SU-DHL-6 (cell line): ENCODE data around the gene COL10A1.
"Not testable (repeated sequence)": the region's sequence is repeated elsewhere in the genome, so short reads cannot be mapped to it uniquely, and the experiment has no call there.

ENCODE experiments used
- H2AFZ ChIP-seq: fragments of 200-600 bp; sonication (generic); 2 replicates; pipeline ENCODE4 v1.6.1; 2014; ENCODE audit warnings: low read depth, mild to moderate bottlenecking, moderate library complexity, mixed read lengths, antibody characterized with exemption, low read length; ENCODE audit not compliant: severe bottlenecking
- H3F3A ChIP-seq: fragments of 200-600 bp; shearing (Covaris generic); 2 replicates; pipeline ENCODE4 v1.6.0; 2016; ENCODE audit warnings: antibody characterized with exemption, mild to moderate bottlenecking; ENCODE audit not compliant: insufficient read depth
- H3K27ac ChIP-seq: fragments of 200-600 bp; sonication (generic); 2 replicates; pipeline ENCODE4 v1.5.1; 2016; ENCODE audit warnings: low read depth, mild to moderate bottlenecking, low read length, moderate library complexity, mixed read lengths
- H3K27me3 ChIP-seq: fragments of 200-600 bp; sonication (generic), shearing (Covaris generic); 2 replicates; pipeline ENCODE4 v1.6.0; 2014; ENCODE audit warnings: mild to moderate bottlenecking, low read length
- H3K36me3 ChIP-seq: fragments of 200-600 bp; sonication (generic); 2 replicates; pipeline ENCODE4 v1.6.1; 2014; ENCODE audit warnings: mild to moderate bottlenecking, low read length, mixed read lengths
- H3K4me2 ChIP-seq: fragments of 300-600, 200-600 bp; shearing (Covaris generic), sonication (generic); 2 replicates; pipeline ENCODE4 v1.6.0; 2014; ENCODE audit warnings: low read length, low read depth, mild to moderate bottlenecking; ENCODE audit not compliant: poor library complexity, severe bottlenecking
- H3K4me3 ChIP-seq: fragments of 200-600 bp; sonication (generic); 2 replicates; pipeline ENCODE4 v1.5.1; 2014; ENCODE audit warnings: antibody characterized with exemption, low read length, mild to moderate bottlenecking, mixed read lengths; ENCODE audit not compliant: insufficient read depth, poor library complexity, severe bottlenecking
- H3K79me2 ChIP-seq: fragments of 200-600 bp; sonication (generic); 2 replicates; pipeline ENCODE4 v1.6.1; 2014; ENCODE audit warnings: mild to moderate bottlenecking, low read length, moderate library complexity; ENCODE audit not compliant: insufficient read depth
- H3K9ac ChIP-seq: fragments of 200-600 bp; sonication (generic); 2 replicates; pipeline ENCODE4 v1.7.0; 2014; ENCODE audit warnings: mild to moderate bottlenecking, low read length
- H3K9me2 ChIP-seq: fragments of 200-600 bp; sonication (generic); replicated peaks from 2 replicates; pipeline ENCODE4 v1.6.1; 2014; ENCODE audit warnings: low read length; ENCODE audit not compliant: insufficient read depth
- H3K9me3 ChIP-seq: fragments of 200-600 bp; sonication (generic); 2 replicates; pipeline ENCODE4 v1.6.1; 2014; ENCODE audit warnings: low read length, mixed read lengths; ENCODE audit not compliant: insufficient read depth
- H4K20me1 ChIP-seq: fragments of 200-600 bp; sonication (generic); 2 replicates; pipeline ENCODE4 v1.6.1; 2014; ENCODE audit warnings: low read depth, mild to moderate bottlenecking, antibody characterized with exemption, low read length, moderate library complexity, mixed read lengths
- CTCF ChIP-seq: fragments of 200-600 bp; sonication (generic); IDR thresholded peaks from one replicate; pipeline ENCODE4 v1.5.1; 2017; ENCODE audit warnings: antibody characterized with exemption, mild to moderate bottlenecking, low read length, moderate library complexity; ENCODE audit not compliant: insufficient read depth, poor library complexity, severe bottlenecking
- EZH2phosphoT487 ChIP-seq: fragments of 200-600 bp; sonication (generic), shearing (Covaris generic); conservative IDR thresholded peaks from 2 replicates; pipeline ENCODE4 v1.6.1; 2018; ENCODE audit warnings: mild to moderate bottlenecking, antibody characterized with exemption, low read length, moderate library complexity, mixed read lengths

The COL10A1 gene

GRCh38 chr6:116099036-116099435 lies 26.9 kb downstream of the COL10A1 start:
- no peak overlapping the region for H2AFZ ChIP-seq
- no peak overlapping the region for H3K9ac ChIP-seq
- H3K36me3 ChIP-seq, result no peaks in the 10 kb centered on the region
- no peak for TF ChIP-seq EZH2phosphoT487
- no peak for TF ChIP-seq CTCF
- no peaks in the 10 kb centered on the region for H3K79me2 ChIP-seq
- H3K27me3 ChIP-seq, result no peaks in the 10 kb centered on the region
- 0 out of 2 replicates have a peak, but pooled peaks cover 8% of the 10 kb centered on the region for H3F3A ChIP-seq
- no peak overlapping the region for H3K27ac ChIP-seq
- peak overlapping the region; percentile 5 for H3K4me2 ChIP-seq
- H4K20me1 ChIP-seq, result 0 out of 2 replicates have a peak, but pooled peaks cover 5% of the 10 kb centered on the region
- no peak overlapping the region for H3K4me3 ChIP-seq
- H3K9me2 ChIP-seq, result no peaks in the 10 kb centered on the region
- H3K9me3 ChIP-seq, result peaks cover 9% of the 10 kb centered on the region; the same call in 1 of the 2 replicates

- no peaks in the 10 kb centered on the region for H3K9me2 ChIP-seq
- peaks cover 9% of the 10 kb centered on the region; the same call in 1 of the 2 replicates for H3K9me3 ChIP-seq
- 0 out of 2 replicates have a peak, but pooled peaks cover 3% of the 10 kb centered on the region for H4K20me1 ChIP-seq
- no peak overlapping the region for H3K4me3 ChIP-seq
- no peak overlapping the region for H3K9ac ChIP-seq
- no peak overlapping the region for H3K4me2 ChIP-seq
- no peaks in the 10 kb centered on the region for H3K36me3 ChIP-seq
- no peak for TF ChIP-seq EZH2phosphoT487
- TF ChIP-seq CTCF, result peak; percentile 34
- H3K27ac ChIP-seq, result no peak overlapping the region
- 0 out of 2 replicates have a peak, but pooled peaks cover 8% of the 10 kb centered on the region for H3F3A ChIP-seq
- H3K79me2 ChIP-seq, result no peaks in the 10 kb centered on the region
- H2AFZ ChIP-seq, result no peak overlapping the region
- no peaks in the 10 kb centered on the region for H3K27me3 ChIP-seq
These were observed 28.7 kb downstream of the COL10A1 start for GRCh38 chr6:116096979-116097816.

GRCh38 chr6:116096048-116096759 lies 29.7 kb downstream of the COL10A1 start:
- H2AFZ ChIP-seq, H3K9me3 ChIP-seq, H4K20me1 ChIP-seq, H3K27me3 ChIP-seq, H3K9me2 ChIP-seq, H3F3A ChIP-seq, H3K4me2 ChIP-seq, H3K36me3 ChIP-seq, H3K4me3 ChIP-seq, H3K79me2 ChIP-seq, H3K27ac ChIP-seq, H3K9ac ChIP-seq: not testable (repeated sequence)
